DND-41 (cell line): ENCODE data around the gene EMC10.

ENCODE experiments used
- EZH2 ChIP-seq: IDR thresholded peaks from 3 replicates; pipeline ENCODE4 v1.6.1; 2012; ENCODE audit warnings: borderline replicate concordance, low read depth, mild to moderate bottlenecking, moderate library complexity, low read length, inconsistent platforms; ENCODE audit not compliant: severe bottlenecking
- TF ChIP-seq, protein P1 (sequence below): IDR thresholded peaks from 2 replicates; pipeline ENCODE4 v1.5.1; 2012; ENCODE audit warnings: borderline replicate concordance, low read length, moderate library complexity, mild to moderate bottlenecking; ENCODE audit not compliant: poor library complexity, severe bottlenecking; ENCODE audit errors: extremely low read depth

DNA sequence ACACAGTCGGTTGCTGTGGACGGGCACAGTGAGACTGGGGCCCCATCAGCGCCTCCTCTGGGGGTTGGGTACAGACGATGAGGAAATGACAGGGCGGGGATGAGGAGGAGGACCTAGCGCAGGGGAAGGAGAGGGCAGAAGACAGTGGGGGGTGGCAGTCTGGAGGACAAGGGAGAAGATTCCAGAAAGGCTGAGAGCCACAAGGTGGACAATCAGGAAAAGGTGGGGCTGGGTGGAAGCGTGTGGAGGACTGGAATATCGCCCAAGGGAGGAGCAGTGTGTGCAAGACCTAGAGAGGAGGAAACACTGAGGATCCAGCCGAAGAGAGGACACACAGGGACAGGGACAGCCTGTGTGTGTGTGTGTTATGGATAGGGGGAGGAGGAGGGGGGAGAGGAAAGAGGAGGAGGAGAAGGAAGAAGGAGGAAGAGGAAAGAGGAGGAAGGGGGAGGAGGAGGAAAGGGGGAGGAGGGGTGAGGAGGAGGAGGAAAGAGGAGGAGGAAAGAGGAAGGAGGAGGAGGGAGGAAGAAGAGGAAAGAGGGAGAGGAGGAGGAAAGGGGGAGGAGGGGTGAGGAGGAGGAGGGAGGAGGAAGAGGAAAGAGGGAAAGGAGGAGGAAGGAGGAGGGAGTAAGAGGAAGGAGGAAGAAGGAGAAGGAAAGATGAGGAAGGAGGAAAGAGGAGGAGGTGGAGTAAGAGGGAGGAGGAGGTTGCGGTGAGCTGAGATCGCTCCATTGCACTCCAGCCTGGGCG lies 16.2 kb downstream of the EMC10 start:
- TF ChIP-seq, protein P1, sequence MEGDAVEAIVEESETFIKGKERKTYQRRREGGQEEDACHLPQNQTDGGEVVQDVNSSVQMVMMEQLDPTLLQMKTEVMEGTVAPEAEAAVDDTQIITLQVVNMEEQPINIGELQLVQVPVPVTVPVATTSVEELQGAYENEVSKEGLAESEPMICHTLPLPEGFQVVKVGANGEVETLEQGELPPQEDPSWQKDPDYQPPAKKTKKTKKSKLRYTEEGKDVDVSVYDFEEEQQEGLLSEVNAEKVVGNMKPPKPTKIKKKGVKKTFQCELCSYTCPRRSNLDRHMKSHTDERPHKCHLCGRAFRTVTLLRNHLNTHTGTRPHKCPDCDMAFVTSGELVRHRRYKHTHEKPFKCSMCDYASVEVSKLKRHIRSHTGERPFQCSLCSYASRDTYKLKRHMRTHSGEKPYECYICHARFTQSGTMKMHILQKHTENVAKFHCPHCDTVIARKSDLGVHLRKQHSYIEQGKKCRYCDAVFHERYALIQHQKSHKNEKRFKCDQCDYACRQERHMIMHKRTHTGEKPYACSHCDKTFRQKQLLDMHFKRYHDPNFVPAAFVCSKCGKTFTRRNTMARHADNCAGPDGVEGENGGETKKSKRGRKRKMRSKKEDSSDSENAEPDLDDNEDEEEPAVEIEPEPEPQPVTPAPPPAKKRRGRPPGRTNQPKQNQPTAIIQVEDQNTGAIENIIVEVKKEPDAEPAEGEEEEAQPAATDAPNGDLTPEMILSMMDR = no peak
- no peak for TF ChIP-seq EZH2
